Stimulated activated CD8-positive, alpha-beta memory T cell treated with anti-CD3 and anti-CD28 coated beads, Interleukin-7, amount 100 ng/mL, for 1 hour (primary cell): ENCODE measurements around the gene TRIM25.
"Not testable (repeated sequence)": the region's sequence is repeated elsewhere in the genome, so short reads cannot be mapped to it uniquely, and the experiment has no call there.

Experiments
- DNase-seq, 2 donors: peaks; one replicate each; pipeline ENCODE4 v3.0.0-alpha.2; 2020; ENCODE audit warnings: low read depth in 2 of 2

Gene TRIM25

GRCh38 chr17:56913867-56914580, at the start of gene TRIM25:
Gene TRIM25, minus strand, starts transcription at chr17:56914049. Its CDS starts 61 bp downstream, at chr17:56913988.
- DNase-seq = peak; percentile 72 to 80

- peak; percentile 89 to 94 for DNase-seq
Observed at GRCh38 chr17:56960596-56961538, 47.0 kb upstream of the TRIM25 start, which contains the start of gene COIL. Gene COIL, minus strand, starts transcription at chr17:56961050. Its CDS starts 31 bp downstream, at chr17:56961019.

- DNase-seq = no peak
Observed at GRCh38 chr17:56956992-56957391, 43.1 kb upstream of the TRIM25 start.

GRCh38 chr17:56949595-56949994, 35.7 kb upstream of the TRIM25 start:
- no peak for DNase-seq

- no peak for DNase-seq
Observed at GRCh38 chr17:56948491-56948890, 34.6 kb upstream of the TRIM25 start.

- no peak for DNase-seq
Observed at GRCh38 chr17:56947741-56948140, 33.9 kb upstream of the TRIM25 start.

- no peak for DNase-seq
Observed at GRCh38 chr17:56945938-56946505, 32.2 kb upstream of the TRIM25 start.

GRCh38 chr17:56943505-56944125, 29.8 kb upstream of the TRIM25 start:
- DNase-seq = no peak

GRCh38 chr17:56939869-56940484, 26.1 kb upstream of the TRIM25 start:
- no peak for DNase-seq

- not testable (repeated sequence) for DNase-seq
Observed at GRCh38 chr17:56938206-56938605, 24.4 kb upstream of the TRIM25 start.

- no peak for DNase-seq
Observed at GRCh38 chr17:56937687-56938086, 23.8 kb upstream of the TRIM25 start.

GRCh38 chr17:56936697-56937322, 23.0 kb upstream of the TRIM25 start:
- DNase-seq = no peak

- no peak for DNase-seq
Observed at GRCh38 chr17:56935461-56935860, 21.6 kb upstream of the TRIM25 start.

GRCh38 chr17:56934280-56934679, 20.4 kb upstream of the TRIM25 start:
- DNase-seq = no peak

GRCh38 chr17:56933868-56934267, 20.0 kb upstream of the TRIM25 start:
- no peak for DNase-seq

GRCh38 chr17:56933151-56933745, 19.4 kb upstream of the TRIM25 start:
- DNase-seq = no peak

GRCh38 chr17:56930739-56931337, 17.0 kb upstream of the TRIM25 start:
- DNase-seq = no peak

- DNase-seq = no peak
Observed at GRCh38 chr17:56929362-56929969, 15.6 kb upstream of the TRIM25 start.

GRCh38 chr17:56928586-56928985, 14.7 kb upstream of the TRIM25 start:
- no peak for DNase-seq

GRCh38 chr17:56926704-56927103, 12.9 kb upstream of the TRIM25 start:
- no peak for DNase-seq
